ENCODE measurements around the gene MAN1A1.

GRCh38 chr6:119142041-119142440, 207.5 kb downstream of the MAN1A1 start:
- TF ChIP-seq POLR2A (IDR thresholded peaks at IDR 0.05; ENCODE audit: low read depth, low read length) (no peak), MAZ (IDR thresholded peaks at IDR 0.05; ENCODE audit: borderline replicate concordance, low read depth, low read length) (no peak), CEBPB (IDR thresholded peaks at IDR 0.05; ENCODE audit: low read depth, low read length) (no peak), SMC3 (IDR thresholded peaks at IDR 0.05; ENCODE audit: low read depth, low read length) (no peak), RCOR1 (IDR thresholded peaks at IDR 0.05; ENCODE audit: insufficient replicate concordance, low read length) (no peak), USF2 (IDR thresholded peaks at IDR 0.05; ENCODE audit: low read depth, low read length) (no peak), FOS (IDR thresholded peaks at IDR 0.05; ENCODE audit: low read depth, low read length) (no peak), RFX5 (IDR thresholded peaks at IDR 0.05; ENCODE audit: low read depth, low read length) (no peak), RAD21 (IDR thresholded peaks at IDR 0.05; ENCODE audit: low read length) (no peak)
- TF ChIP-seq, protein P1, sequence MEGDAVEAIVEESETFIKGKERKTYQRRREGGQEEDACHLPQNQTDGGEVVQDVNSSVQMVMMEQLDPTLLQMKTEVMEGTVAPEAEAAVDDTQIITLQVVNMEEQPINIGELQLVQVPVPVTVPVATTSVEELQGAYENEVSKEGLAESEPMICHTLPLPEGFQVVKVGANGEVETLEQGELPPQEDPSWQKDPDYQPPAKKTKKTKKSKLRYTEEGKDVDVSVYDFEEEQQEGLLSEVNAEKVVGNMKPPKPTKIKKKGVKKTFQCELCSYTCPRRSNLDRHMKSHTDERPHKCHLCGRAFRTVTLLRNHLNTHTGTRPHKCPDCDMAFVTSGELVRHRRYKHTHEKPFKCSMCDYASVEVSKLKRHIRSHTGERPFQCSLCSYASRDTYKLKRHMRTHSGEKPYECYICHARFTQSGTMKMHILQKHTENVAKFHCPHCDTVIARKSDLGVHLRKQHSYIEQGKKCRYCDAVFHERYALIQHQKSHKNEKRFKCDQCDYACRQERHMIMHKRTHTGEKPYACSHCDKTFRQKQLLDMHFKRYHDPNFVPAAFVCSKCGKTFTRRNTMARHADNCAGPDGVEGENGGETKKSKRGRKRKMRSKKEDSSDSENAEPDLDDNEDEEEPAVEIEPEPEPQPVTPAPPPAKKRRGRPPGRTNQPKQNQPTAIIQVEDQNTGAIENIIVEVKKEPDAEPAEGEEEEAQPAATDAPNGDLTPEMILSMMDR (conservative IDR thresholded peaks at IDR 0.05; ENCODE audit: low read depth, low read length) = no peak
